HG03066 (cell line): ENCODE data around the gene POU2AF1.
"Not testable (repeated sequence)": the region's sequence is repeated elsewhere in the genome, so short reads cannot be mapped to it uniquely, and the experiment has no call there.

Experiments
- ATAC-seq: cut with Tn5 transposase; IDR thresholded peaks from one replicate; pipeline ENCODE4 v1.9.1; 2021; ENCODE audit warnings: low read depth; ENCODE audit not compliant: unreplicated experiment

Gene POU2AF1

GRCh38 chr11:111324277-111324720 is 54.8 kb downstream of the POU2AF1 start:
- no peak for ATAC-seq

GRCh38 chr11:111322534-111322933 is 56.5 kb downstream of the POU2AF1 start:
- no peak for ATAC-seq

- no peak for ATAC-seq
Observed at GRCh38 chr11:111320728-111321568, 58.1 kb downstream of the POU2AF1 start.

- not testable (repeated sequence) for ATAC-seq
Observed at GRCh38 chr11:111320199-111320598, 58.9 kb downstream of the POU2AF1 start.

GRCh38 chr11:111319296-111319695 is 59.8 kb downstream of the POU2AF1 start:
- no peak for ATAC-seq

GRCh38 chr11:111312076-111312475 is 67.0 kb downstream of the POU2AF1 start:
- ATAC-seq, result no peak

GRCh38 chr11:111310723-111311122 is 68.4 kb downstream of the POU2AF1 start:
- no peak for ATAC-seq

- ATAC-seq, result no peak
Observed at GRCh38 chr11:111310088-111310487, 69.0 kb downstream of the POU2AF1 start.

GRCh38 chr11:111309215-111309915 is 69.7 kb downstream of the POU2AF1 start:
- ATAC-seq, result no peak

- no peak for ATAC-seq
Observed at GRCh38 chr11:111308140-111308539, 70.9 kb downstream of the POU2AF1 start.

- ATAC-seq, result no peak
Observed at GRCh38 chr11:111307472-111308108, 71.5 kb downstream of the POU2AF1 start.

GRCh38 chr11:111306321-111306720 is 72.8 kb downstream of the POU2AF1 start:
- ATAC-seq, result no peak

GRCh38 chr11:111305876-111306275 is 73.2 kb downstream of the POU2AF1 start:
- no peak for ATAC-seq

GRCh38 chr11:111305162-111305802 is 73.8 kb downstream of the POU2AF1 start:
- ATAC-seq, result no peak

- no peak for ATAC-seq
Observed at GRCh38 chr11:111303461-111303860, 75.6 kb downstream of the POU2AF1 start.

GRCh38 chr11:111302298-111302697 is 76.8 kb downstream of the POU2AF1 start:
- no peak for ATAC-seq
